GM13976 (cell line): ENCODE data around the gene MLC1.

ENCODE experiments used
- DNase-seq: peaks from one replicate; pipeline ENCODE4 v3.0.0; 2012; ENCODE audit warnings: low spot score
- in situ Hi-C: fragments of 300-500 bp; cut with MboI; formaldehyde crosslinking; loops from one replicate; pipeline ENCODE4 v1.12.0; 2022; ENCODE audit warnings: low sequenced_read_pairs, mixed read lengths, inconsistent platforms; ENCODE audit not compliant: unreplicated experiment
- TF ChIP-seq, protein P1 (sequence below): IDR thresholded peaks from 2 replicates; pipeline ENCODE4 v1.5.1; 2012; ENCODE audit warnings: borderline replicate concordance, mild to moderate bottlenecking; ENCODE audit not compliant: insufficient read depth; ENCODE audit errors: extremely low read depth, missing control alignments, control extremely low read depth

The MLC1 gene

GRCh38 chr22:50049299-50050195 lies 35.7 kb downstream of the MLC1 start:
- TF ChIP-seq, protein P1, sequence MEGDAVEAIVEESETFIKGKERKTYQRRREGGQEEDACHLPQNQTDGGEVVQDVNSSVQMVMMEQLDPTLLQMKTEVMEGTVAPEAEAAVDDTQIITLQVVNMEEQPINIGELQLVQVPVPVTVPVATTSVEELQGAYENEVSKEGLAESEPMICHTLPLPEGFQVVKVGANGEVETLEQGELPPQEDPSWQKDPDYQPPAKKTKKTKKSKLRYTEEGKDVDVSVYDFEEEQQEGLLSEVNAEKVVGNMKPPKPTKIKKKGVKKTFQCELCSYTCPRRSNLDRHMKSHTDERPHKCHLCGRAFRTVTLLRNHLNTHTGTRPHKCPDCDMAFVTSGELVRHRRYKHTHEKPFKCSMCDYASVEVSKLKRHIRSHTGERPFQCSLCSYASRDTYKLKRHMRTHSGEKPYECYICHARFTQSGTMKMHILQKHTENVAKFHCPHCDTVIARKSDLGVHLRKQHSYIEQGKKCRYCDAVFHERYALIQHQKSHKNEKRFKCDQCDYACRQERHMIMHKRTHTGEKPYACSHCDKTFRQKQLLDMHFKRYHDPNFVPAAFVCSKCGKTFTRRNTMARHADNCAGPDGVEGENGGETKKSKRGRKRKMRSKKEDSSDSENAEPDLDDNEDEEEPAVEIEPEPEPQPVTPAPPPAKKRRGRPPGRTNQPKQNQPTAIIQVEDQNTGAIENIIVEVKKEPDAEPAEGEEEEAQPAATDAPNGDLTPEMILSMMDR, result no peak
- DNase-seq, result no peak
- in situ Hi-C loops, result loop anchor here (25.0 kb wide), 1 partner anchor 287 kb away; no protein-coding TSS in a partner anchor

GRCh38 chr22:50048836-50049235 lies 36.4 kb downstream of the MLC1 start:
- no peak for DNase-seq
- TF ChIP-seq, protein P1, result no peak
- in situ Hi-C loops, result loop anchor here (25.0 kb wide), 1 partner anchor 287 kb away; no protein-coding TSS in a partner anchor

DNA sequence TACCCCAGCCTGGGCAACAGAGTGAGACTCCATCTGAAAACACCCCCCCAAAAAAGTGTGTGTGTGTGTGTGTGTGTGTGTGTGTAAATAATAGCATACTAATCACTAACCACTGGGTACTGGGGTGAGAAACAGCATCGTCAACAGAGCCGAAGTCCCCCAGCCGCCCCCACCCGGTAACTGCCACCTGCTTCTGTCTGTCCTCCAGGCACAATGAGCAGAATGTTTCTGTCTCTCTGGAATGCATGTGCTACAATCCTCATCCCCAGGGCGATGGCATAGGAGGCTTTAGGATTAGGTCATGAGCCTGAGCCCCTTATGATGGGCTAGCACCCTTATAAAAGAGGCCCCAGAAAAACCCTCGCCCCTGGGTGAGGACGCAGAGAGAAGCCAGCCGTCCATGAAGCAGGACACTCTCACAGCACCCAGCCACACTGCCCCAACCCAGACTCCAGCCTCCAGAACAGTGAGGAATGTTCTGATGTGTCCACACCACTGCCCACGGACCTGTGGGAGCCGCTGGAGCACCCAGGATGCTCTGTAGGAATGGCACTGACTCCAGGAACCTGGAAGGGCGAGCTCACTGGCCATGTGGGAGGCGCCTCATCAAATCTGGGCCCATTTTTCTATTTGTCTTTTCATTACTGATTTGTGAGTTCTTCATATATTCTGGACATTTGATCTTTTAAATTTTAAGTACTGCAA lies 37.0 kb downstream of the MLC1 start:
- no peak for DNase-seq
- in situ Hi-C loops, result loop anchor here (25.0 kb wide), 1 partner anchor 286 kb away; no protein-coding TSS in a partner anchor

DNA sequence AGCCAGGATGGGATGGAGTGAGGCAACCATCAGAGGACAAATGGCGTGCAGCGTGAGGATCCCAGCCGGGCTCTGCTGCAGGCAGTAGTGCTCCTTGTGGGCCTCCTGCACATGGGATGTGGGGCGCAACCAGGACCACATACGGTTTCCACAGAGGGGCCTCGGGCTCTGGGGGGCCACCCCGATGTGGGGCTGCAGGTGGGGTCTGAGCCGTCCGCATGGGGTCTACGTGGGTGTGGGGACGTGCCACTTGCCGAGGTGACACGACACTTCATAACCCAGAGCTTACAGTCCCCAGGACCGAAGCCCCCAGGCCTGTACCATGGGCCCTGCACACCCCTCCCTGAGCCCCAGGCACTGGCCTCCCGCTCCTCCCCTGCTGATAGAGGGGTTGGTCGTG lies 37.9 kb downstream of the MLC1 start:
- DNase-seq, result no peak
- in situ Hi-C loops, result loop anchor here (25.0 kb wide), 1 partner anchor 285 kb away; no protein-coding TSS in a partner anchor
- TF ChIP-seq, protein P1, result no peak

More for the DNA sequence above, 37.0 kb downstream of the MLC1 start:
- TF ChIP-seq, protein P1, result no peak

- in situ Hi-C loops, result loop anchor here (25.0 kb wide), 1 partner anchor 284 kb away; no protein-coding TSS in a partner anchor
- no peak for DNase-seq
- TF ChIP-seq, protein P1, result no peak
These were observed 38.6 kb downstream of the MLC1 start for GRCh38 chr22:50046481-50047245.

DNA sequence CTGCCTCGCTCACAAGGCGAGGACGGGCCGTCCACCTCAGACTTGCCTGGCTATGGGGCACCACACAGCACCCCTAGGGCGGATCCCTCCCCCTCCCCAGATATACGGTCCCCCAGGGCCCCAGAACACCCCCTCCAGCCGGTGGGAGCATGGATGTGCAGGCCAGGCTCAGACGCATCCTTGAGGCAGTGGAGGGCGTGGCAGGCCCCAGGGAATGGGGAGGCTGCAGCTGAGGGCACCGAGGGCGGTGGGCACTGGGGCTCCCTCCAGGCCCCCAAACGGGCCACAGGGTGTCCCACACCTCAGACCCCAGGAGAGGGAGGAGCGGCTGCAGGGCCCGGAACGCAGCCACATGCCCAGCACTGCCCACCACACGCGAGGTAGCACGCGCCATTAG lies 39.2 kb downstream of the MLC1 start:
- no peak for DNase-seq
- TF ChIP-seq, protein P1, result no peak

More for the DNA sequence above, 39.2 kb downstream of the MLC1 start:
- in situ Hi-C loops, result loop anchor here (25.0 kb wide), 1 partner anchor 284 kb away; no protein-coding TSS in a partner anchor
